Smooth muscle cell (in vitro differentiated cells): ENCODE measurements around the gene SMTNL2. TPM values are rescaled to one million over a fixed set of nuclear protein-coding genes. Genes with fewer than 3 reads are reported as not detected.
"Not testable (repeated sequence)": the region's sequence is repeated elsewhere in the genome, so short reads cannot be mapped to it uniquely, and the experiment has no call there.

Experiments used
- DNase-seq: peaks from one replicate; lab custom pipeline; 2025; ENCODE audit not compliant: unreplicated experiment; lab: John Stamatoyannopoulos, UW
- H2AFZ ChIP-seq: fragments of 200-600 bp; sonication (generic); 2 replicates; pipeline ENCODE4 v1.6.0; 2016; ENCODE audit warnings: antibody characterized with exemption, low read depth, mild to moderate bottlenecking
- H3F3A ChIP-seq: fragments of 200-600 bp; sonication (generic); 2 replicates; pipeline ENCODE4 v1.6.0; 2017; ENCODE audit warnings: antibody characterized with exemption, low read depth
- H3K27ac ChIP-seq: fragments of 200-600 bp; sonication (generic); 2 replicates; pipeline ENCODE4 v1.5.1; 2016; ENCODE audit warnings: low read depth, mild to moderate bottlenecking
- H3K27me3 ChIP-seq: fragments of 200-600 bp; sonication (generic); 2 replicates; pipeline ENCODE4 v1.6.1; 2016; ENCODE audit warnings: low read depth, mild to moderate bottlenecking
- H3K36me3 ChIP-seq: fragments of 200-600 bp; sonication (generic); 2 replicates; pipeline ENCODE4 v1.5.1; 2016; ENCODE audit warnings: low read depth
- H3K4me1 ChIP-seq: fragments of 200-600 bp; sonication (generic); 2 replicates; pipeline ENCODE4 v1.5.1; 2016; ENCODE audit warnings: low read depth
- H3K4me2 ChIP-seq: fragments of 200-600 bp; sonication (generic); 2 replicates; pipeline ENCODE4 v1.6.0; 2016; ENCODE audit warnings: mild to moderate bottlenecking
- H3K4me3 ChIP-seq: fragments of 200-600 bp; sonication (generic); 2 replicates; pipeline ENCODE4 v1.5.1; 2016; ENCODE audit warnings: mild to moderate bottlenecking
- H3K79me2 ChIP-seq: fragments of 200-600 bp; sonication (generic); 2 replicates; pipeline ENCODE4 v1.6.0; 2016; ENCODE audit warnings: low read depth, mild to moderate bottlenecking
- H3K9ac ChIP-seq: fragments of 200-600 bp; sonication (generic); 2 replicates; pipeline ENCODE4 v1.6.0; 2016; ENCODE audit warnings: low read depth
- H3K9me3 ChIP-seq: fragments of 200-600 bp; sonication (generic); replicated peaks from 2 replicates; pipeline ENCODE4 v1.5.1; 2016; ENCODE audit warnings: low read depth
- H4K20me1 ChIP-seq: fragments of 200-600 bp; sonication (generic); 2 replicates; pipeline ENCODE4 v1.6.0; 2016; ENCODE audit warnings: low read depth
- WGBS: methylation state at CpG from one replicate; pipeline ENCODE4 v1.1.7; 2016; ENCODE audit warnings: low lambda C conversion rate; 5-methylcytosine and 5-hydroxymethylcytosine counted together
- polyA plus RNA-seq: library from polyadenylated mRNA; unstranded; fragments of >200 nt; fragmentation: Nextera tagmentation; extraction: Ambion mirVana; gene quantifications from 2 replicates; pipeline ENCODE4 v1.2.1, GENCODE V29; 2016
- total RNA-seq: library from RNA; depleted of rRNA; stranded (reverse); fragments of >200 nt; gene quantifications from 2 replicates; pipeline ENCODE4 v1.2.3, GENCODE V29; 2014
- TF ChIP-seq, protein P1 (sequence below): fragments of 200-600 bp; sonication (generic); IDR thresholded peaks from 2 replicates; pipeline ENCODE4 v1.5.1; 2017; ENCODE audit warnings: borderline replicate concordance, mild to moderate bottlenecking, antibody characterized with exemption; ENCODE audit not compliant: insufficient read depth, poor library complexity, severe bottlenecking

Gene SMTNL2
- total and polyA plus RNA-seq, 2 experiments from 2014 or later = 5.1 to 8.3 TPM

DNA sequence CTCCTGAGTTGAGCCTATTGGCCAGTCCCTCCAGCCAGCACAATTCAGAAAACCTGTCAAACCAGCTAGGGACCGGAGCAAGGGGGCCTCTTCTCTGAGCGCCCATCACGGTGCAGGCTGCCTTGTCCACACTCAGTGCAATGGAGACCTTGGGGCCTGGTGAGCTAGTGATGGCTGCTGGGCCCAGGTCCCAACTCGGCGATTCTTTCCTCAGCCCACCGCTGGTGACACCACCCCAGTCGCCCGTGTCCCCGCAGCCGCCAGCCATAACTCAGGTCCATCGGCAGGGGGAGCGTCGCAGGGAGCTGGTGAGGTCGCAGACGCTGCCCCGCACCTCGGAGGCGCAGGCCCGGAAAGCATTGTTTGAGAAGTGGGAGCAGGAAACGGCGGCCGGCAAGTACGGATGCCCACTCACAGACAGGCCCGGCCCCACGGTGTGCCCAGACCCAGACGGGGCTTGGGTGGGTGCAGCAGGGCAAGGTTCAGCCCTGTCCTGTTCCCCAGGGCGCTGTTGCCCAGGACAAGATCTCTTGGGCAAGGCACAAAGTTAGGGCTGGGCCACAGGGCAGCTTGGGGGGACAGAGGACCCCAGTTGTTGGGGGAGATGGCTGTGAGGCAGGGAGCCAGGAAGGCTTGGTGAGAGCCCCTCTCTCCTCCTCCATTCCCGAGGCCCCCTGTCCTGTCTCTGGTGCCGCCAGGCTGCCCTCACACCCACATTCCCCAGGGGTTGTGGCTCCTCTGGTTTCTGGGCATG, 10.8 kb downstream of the SMTNL2 start:
- Histone ChIP-seq H4K20me1 (no peaks in the 10 kb centered on the region), H3K79me2 (peaks cover 11% of the 10 kb centered on the region), H2AFZ (no peak overlapping the region), H3K36me3 (no peaks in the 10 kb centered on the region), H3K4me1 (peaks cover 23% of the 10 kb centered on the region), H3K4me2 (no peak overlapping the region), H3K27ac (no peak overlapping the region), H3K9me3 (no peaks in the 10 kb centered on the region), H3F3A (peaks cover 4% of the 10 kb centered on the region), H3K4me3 (no peak overlapping the region), H3K9ac (no peak overlapping the region), H3K27me3 (no peaks in the 10 kb centered on the region)
- 59% methylated on average over 29 of the region's 29 CpGs for WGBS
- no peak for DNase-seq
- TF ChIP-seq, protein P1, sequence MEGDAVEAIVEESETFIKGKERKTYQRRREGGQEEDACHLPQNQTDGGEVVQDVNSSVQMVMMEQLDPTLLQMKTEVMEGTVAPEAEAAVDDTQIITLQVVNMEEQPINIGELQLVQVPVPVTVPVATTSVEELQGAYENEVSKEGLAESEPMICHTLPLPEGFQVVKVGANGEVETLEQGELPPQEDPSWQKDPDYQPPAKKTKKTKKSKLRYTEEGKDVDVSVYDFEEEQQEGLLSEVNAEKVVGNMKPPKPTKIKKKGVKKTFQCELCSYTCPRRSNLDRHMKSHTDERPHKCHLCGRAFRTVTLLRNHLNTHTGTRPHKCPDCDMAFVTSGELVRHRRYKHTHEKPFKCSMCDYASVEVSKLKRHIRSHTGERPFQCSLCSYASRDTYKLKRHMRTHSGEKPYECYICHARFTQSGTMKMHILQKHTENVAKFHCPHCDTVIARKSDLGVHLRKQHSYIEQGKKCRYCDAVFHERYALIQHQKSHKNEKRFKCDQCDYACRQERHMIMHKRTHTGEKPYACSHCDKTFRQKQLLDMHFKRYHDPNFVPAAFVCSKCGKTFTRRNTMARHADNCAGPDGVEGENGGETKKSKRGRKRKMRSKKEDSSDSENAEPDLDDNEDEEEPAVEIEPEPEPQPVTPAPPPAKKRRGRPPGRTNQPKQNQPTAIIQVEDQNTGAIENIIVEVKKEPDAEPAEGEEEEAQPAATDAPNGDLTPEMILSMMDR = peak; percentile 17

DNA sequence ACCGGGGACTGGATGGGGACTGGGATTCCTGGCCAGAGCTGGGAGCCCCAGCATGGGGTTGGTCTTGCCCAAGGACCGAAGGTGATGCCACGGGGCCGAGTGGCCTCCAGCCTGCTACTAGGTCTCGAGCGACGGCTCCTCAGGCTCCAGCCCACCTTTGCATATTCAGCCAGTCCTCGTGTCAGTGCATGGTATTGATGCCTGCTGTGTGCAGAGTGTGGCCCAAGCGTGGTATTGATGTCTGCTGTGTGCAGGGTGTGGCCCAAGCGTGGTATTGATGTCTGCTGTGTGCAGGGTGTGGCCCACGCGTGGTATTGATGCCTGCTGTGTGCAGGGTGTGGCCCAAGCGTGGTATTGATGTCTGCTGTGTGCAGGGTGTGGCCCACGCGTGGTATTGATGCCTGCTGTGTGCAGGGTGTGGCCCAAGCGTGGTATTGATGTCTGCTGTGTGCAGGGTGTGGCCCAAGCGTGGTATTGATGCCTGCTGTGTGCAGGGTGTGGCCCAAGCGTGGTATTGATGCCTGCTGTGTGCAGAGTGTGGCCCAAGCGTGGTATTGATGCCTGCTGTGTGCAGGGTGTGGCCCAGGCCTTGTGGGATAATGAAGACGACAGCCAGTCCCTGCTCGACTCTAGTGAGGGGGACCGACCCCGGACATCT, 11.5 kb downstream of the SMTNL2 start:
- H3K4me2 ChIP-seq, H3K36me3 ChIP-seq, DNase-seq, H2AFZ ChIP-seq, H3F3A ChIP-seq, H3K9me3 ChIP-seq, H3K27ac ChIP-seq, H3K4me3 ChIP-seq, H4K20me1 ChIP-seq, H3K9ac ChIP-seq, H3K27me3 ChIP-seq: not testable (repeated sequence)
- Histone ChIP-seq H3K4me1 (peaks cover 30% of the 10 kb centered on the region), H3K79me2 (peaks cover 11% of the 10 kb centered on the region)
- WGBS = 96% methylated on average over 23 of the region's 23 CpGs

DNA sequence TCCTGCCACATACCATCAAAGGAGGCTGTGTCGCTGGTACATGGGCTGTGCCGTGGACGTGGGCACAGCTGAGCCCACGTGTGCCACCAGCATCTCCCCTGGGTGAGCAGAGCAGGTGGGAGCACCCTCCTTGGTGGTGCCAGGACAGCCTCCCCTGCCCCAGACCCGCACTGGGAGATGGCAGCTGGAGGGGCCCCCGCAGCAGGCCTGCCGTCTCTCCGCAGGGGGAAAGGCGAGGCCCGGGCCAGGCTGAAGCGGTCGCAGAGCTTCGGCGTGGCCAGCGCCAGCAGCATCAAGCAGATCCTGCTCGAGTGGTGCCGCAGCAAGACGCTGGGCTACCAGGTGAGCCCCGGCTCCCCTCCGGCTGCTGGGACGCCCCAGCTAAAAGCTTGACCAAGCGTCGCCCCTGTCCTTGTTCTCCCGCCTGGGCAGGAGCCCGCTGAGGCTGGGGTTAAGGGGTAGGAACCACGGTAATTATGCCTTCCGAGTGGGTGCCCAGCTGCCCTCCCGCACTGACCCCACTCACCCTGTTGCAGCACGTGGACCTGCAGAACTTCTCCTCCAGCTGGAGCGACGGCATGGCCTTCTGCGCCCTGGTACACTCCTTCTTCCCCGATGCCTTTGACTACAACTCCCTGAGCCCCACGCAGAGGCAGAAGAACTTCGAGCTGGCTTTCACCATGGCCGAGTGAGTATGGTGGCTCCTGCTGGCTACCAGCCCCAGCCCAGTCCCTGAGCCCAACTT, 12.5 kb downstream of the SMTNL2 start:
- H3K4me3 ChIP-seq = no peak overlapping the region

More for the DNA sequence above, 12.5 kb downstream of the SMTNL2 start:
- Histone ChIP-seq H3K9me3 (no peaks in the 10 kb centered on the region), H3K36me3 (no peaks in the 10 kb centered on the region), H3K4me1 (peaks cover 30% of the 10 kb centered on the region), H2AFZ (no peak overlapping the region), H3K4me2 (no peak overlapping the region), H3K27ac (no peak overlapping the region), H3F3A (peaks cover 14% of the 10 kb centered on the region), H3K9ac (no peak overlapping the region), H3K27me3 (no peaks in the 10 kb centered on the region), H4K20me1 (no peaks in the 10 kb centered on the region), H3K79me2 (peaks cover 7% of the 10 kb centered on the region)
- WGBS = 98% methylated on average over 33 of the region's 36 CpGs
- no peak for DNase-seq
- TF ChIP-seq, protein P1 = no peak
